Body of pancreas (tissue), 4 donors: ENCODE results near the gene SERTAD1. TPM values are rescaled to one million over a fixed set of nuclear protein-coding genes. Genes with fewer than 3 reads are reported as not detected.

Experiments used
- ATAC-seq: fragments of 150-250 bp; one replicate; pipeline ENCODE4 v1.9.1; 2016
- DNase-seq, 4 donors: peaks; one replicate each; pipeline ENCODE4 v3.0.0-alpha.2; 2019
- H3K27ac ChIP-seq, 4 donors: fragments of 200-600 bp; sonication (generic); 1 replicate in 3 of 4; 2 replicates in 1 of 4; pipeline versions ENCODE4 v1.5.1 to v1.6.1; 2016 to 2019; ENCODE audit warnings: mild to moderate bottlenecking in 1 of 4, mixed read lengths in 1 of 4, moderate library complexity in 1 of 4
- H3K27me3 ChIP-seq, 2 donors: fragments of 200-600 bp; sonication (generic); one replicate each; pipeline ENCODE4 v1.6.0; 2016; ENCODE audit warnings: mild to moderate bottlenecking in 1 of 2
- H3K36me3 ChIP-seq, 2 donors: fragments of 200-600 bp; sonication (generic); replicated peaks in 1 of 2; 2 replicates each; pipeline ENCODE4 v1.5.1; 2016; ENCODE audit warnings: low read depth in 2 of 2; ENCODE audit not compliant: insufficient read depth in 1 of 2
- H3K4me1 ChIP-seq: fragments of 200-600 bp; sonication (generic); one replicate; pipeline ENCODE4 v1.6.0; 2016
- H3K4me3 ChIP-seq, 2 donors: fragments of 200-600 bp; sonication (generic); 1 replicate in 1 of 2; 2 replicates in 1 of 2; pipeline ENCODE4 v1.5.1; 2016 to 2019
- H3K9me3 ChIP-seq, 3 donors: fragments of 200-600 bp; sonication (generic); 1 replicate in 2 of 3; 2 replicates in 1 of 3; pipeline ENCODE4 v1.5.1; 2016
- POLR2A ChIP-seq, 3 donors: fragments of 450-650 bp; IDR thresholded peaks; one replicate each; pipeline ENCODE4 v1.6.1; 2016; ENCODE audit warnings: antibody characterized with exemption in 3 of 3, mild to moderate bottlenecking in 2 of 3
- WGBS, 2 donors: methylation state at CpG; one replicate each; pipeline ENCODE4 v1.1.5; 2017; 5-methylcytosine and 5-hydroxymethylcytosine counted together
- intact Hi-C: fragments of 100-400 bp; cut with DNase I; formaldehyde crosslinking; loops from one replicate; pipeline ENCODE4 v1.15.1; 2023
- total RNA-seq, 2 donors: library from RNA; depleted of rRNA; stranded (reverse); fragments of >200 nt; gene quantifications; one replicate each; pipeline ENCODE4 v1.1.0, GENCODE V29; 2016
- TF ChIP-seq, protein P1 (sequence below), 7 experiments: fragments of 450-650 bp in 4 of 7; fragments of 200-600 bp in 3 of 7; sonication (generic) in 3 of 7; IDR thresholded peaks; one replicate each; pipeline ENCODE4 v1.5.1; 2016 to 2019; ENCODE audit warnings: antibody characterized with exemption in 7 of 7

The SERTAD1 gene
- total RNA-seq, 2 donors from 2014 or later, result 6.9 to 7.3 TPM

- no peak for ATAC-seq
- WGBS, 2 donors, result 78 to 79% methylated on average over 9 to 15 of the region's 21 CpGs
- Histone ChIP-seq H3K9me3 (no peaks in the 10 kb centered on the region), H3K4me3 (no peak overlapping the region), H3K4me1 (no peaks in the 10 kb centered on the region), H3K27ac (no peak overlapping the region), H3K36me3 (no peaks in the 10 kb centered on the region), H3K27me3 (no peaks in the 10 kb centered on the region)
- no peak for DNase-seq
- TF ChIP-seq, protein P1, sequence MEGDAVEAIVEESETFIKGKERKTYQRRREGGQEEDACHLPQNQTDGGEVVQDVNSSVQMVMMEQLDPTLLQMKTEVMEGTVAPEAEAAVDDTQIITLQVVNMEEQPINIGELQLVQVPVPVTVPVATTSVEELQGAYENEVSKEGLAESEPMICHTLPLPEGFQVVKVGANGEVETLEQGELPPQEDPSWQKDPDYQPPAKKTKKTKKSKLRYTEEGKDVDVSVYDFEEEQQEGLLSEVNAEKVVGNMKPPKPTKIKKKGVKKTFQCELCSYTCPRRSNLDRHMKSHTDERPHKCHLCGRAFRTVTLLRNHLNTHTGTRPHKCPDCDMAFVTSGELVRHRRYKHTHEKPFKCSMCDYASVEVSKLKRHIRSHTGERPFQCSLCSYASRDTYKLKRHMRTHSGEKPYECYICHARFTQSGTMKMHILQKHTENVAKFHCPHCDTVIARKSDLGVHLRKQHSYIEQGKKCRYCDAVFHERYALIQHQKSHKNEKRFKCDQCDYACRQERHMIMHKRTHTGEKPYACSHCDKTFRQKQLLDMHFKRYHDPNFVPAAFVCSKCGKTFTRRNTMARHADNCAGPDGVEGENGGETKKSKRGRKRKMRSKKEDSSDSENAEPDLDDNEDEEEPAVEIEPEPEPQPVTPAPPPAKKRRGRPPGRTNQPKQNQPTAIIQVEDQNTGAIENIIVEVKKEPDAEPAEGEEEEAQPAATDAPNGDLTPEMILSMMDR (IDR thresholded peaks at IDR 0.05), result no peak
- TF ChIP-seq POLR2A (IDR thresholded peaks at IDR 0.05), result no peak
- intact Hi-C loops, result no loop called here
Measured at GRCh38 chr19:40414542-40415535, 11.0 kb downstream of the SERTAD1 start.

DNA sequence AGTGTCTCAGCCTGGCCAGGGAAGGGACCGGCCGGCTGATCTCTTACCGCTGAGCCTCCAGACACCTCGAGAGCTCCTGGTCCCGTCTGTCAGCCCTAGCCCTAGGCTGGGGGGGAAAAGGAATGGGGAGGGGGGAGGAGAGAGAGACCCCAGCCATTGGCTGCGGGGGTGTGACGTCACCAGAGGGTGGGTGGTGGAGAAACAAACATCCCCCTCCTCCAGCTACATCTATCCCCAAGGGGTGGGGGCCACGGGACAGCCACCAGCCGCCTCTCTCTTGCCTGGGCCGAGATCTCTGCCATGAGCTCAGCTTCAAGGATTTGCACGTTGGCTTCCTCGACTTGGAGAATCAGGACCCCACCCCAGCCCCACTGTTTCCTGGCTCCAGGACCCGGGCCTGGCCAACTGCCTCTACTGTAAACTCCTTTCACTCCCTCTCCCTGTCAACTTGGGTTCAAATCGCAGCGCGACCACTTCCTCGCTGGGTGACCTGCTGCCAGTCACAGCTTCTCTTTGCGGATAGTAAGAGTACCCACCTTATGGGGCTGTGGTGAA is 12.4 kb downstream of the SERTAD1 start, which contains the start of gene PRX:
Gene PRX, minus strand, starts transcription at position 88 of the 555 bp plus-strand sequence. CDS start 5,446 bp downstream, outside the sequence.
- no peaks in the 10 kb centered on the region for H3K9me3 ChIP-seq
- no peaks in the 10 kb centered on the region for H3K4me1 ChIP-seq
- 38 to 43% methylated on average over 13 to 18 of the region's 18 CpGs for WGBS, 2 donors
- no peak within 1 kb of the TSS for H3K4me3 ChIP-seq
- H3K27ac ChIP-seq, result no peak within 1 kb of the TSS
- no peaks in the 10 kb centered on the region for H3K27me3 ChIP-seq
- TF ChIP-seq, protein P1 (IDR thresholded peaks at IDR 0.05), result no peak
- no peak for TF ChIP-seq POLR2A (IDR thresholded peaks at IDR 0.05)
- intact Hi-C loops, result no loop called here
- no peaks in the 10 kb centered on the region for H3K36me3 ChIP-seq
- ATAC-seq (no peak), DNase-seq (no peak)

- H3K9me3 ChIP-seq, result no peaks in the 10 kb centered on the region
- no peak overlapping the region for H3K4me3 ChIP-seq
- ATAC-seq, result no peak
Measured at GRCh38 chr19:40412866-40413265, 12.9 kb downstream of the SERTAD1 start.

GRCh38 chr19:40411958-40412499 is 13.8 kb downstream of the SERTAD1 start:
- intact Hi-C loops, result no loop called here
- H3K9me3 ChIP-seq, result no peaks in the 10 kb centered on the region
- H3K4me3 ChIP-seq, result no peak overlapping the region
- H3K27ac ChIP-seq, result no peak overlapping the region
- ATAC-seq (no peak), DNase-seq (no peak)
- H3K36me3 ChIP-seq, result no peaks in the 10 kb centered on the region
- WGBS, 2 donors, result 66 to 78% methylated on average over 8 of the region's 8 CpGs
- no peaks in the 10 kb centered on the region for H3K27me3 ChIP-seq
- TF ChIP-seq, protein P1 (IDR thresholded peaks at IDR 0.05), result no peak
- no peak for TF ChIP-seq POLR2A (IDR thresholded peaks at IDR 0.05)
- H3K4me1 ChIP-seq, result no peaks in the 10 kb centered on the region

More at GRCh38 chr19:40412866-40413265, 12.9 kb downstream of the SERTAD1 start:
- DNase-seq, result no peak
- TF ChIP-seq, protein P1 (IDR thresholded peaks at IDR 0.05), result no peak
- no peak for TF ChIP-seq POLR2A (IDR thresholded peaks at IDR 0.05)
- Histone ChIP-seq H3K36me3 (no peaks in the 10 kb centered on the region), H3K27me3 (no peaks in the 10 kb centered on the region), H3K27ac (no peak overlapping the region), H3K4me1 (no peaks in the 10 kb centered on the region)
- intact Hi-C loops, result no loop called here
- 71 to 100% methylated on average over 3 to 4 of the region's 4 CpGs for WGBS, 2 donors
